PFSK-1 (cell line): ENCODE results near the gene COQ7.

Source experiments
- FOXP2 ChIP-seq: optimal IDR thresholded peaks from 2 replicates; pipeline ENCODE3; 2011; ENCODE audit warnings: borderline replicate concordance, control low read depth, inconsistent platforms; ENCODE audit not compliant: insufficient read depth; ENCODE audit errors: extremely low read length, extremely low read depth
- POLR2AphosphoS5 ChIP-seq: IDR thresholded peaks from 2 replicates; pipeline ENCODE4 v1.6.1; 2012; ENCODE audit warnings: low read depth, mild to moderate bottlenecking, control low read depth, low read length, moderate library complexity
- SIN3A ChIP-seq: IDR thresholded peaks from 2 replicates; pipeline ENCODE4 v1.6.1; 2012; ENCODE audit warnings: mild to moderate bottlenecking, low read length, moderate library complexity, borderline replicate concordance; ENCODE audit not compliant: insufficient read depth
- TAF1 ChIP-seq: IDR thresholded peaks from 2 replicates; pipeline ENCODE4 v1.6.1; 2012; ENCODE audit warnings: low read length, control low read depth, borderline replicate concordance; ENCODE audit not compliant: insufficient read depth
- TF ChIP-seq, protein P1 (sequence below), 2 experiments: IDR thresholded peaks; 2 replicates each; pipeline versions ENCODE4 v1.6.1 to v1.8.0; 2011 to 2012; ENCODE audit warnings: low read depth in 2 of 2, low read length in 2 of 2, control low read depth in 1 of 2, inconsistent platforms in 1 of 2, mild to moderate bottlenecking in 1 of 2, moderate library complexity in 1 of 2; ENCODE audit not compliant: insufficient read depth in 1 of 2

COQ7 gene

GRCh38 chr16:19098173-19098572, 30.8 kb downstream of the COQ7 start:
- no peak for TF ChIP-seq SIN3A
- TF ChIP-seq FOXP2 = no peak
- TF ChIP-seq TAF1 = no peak
- TF ChIP-seq, protein P1, sequence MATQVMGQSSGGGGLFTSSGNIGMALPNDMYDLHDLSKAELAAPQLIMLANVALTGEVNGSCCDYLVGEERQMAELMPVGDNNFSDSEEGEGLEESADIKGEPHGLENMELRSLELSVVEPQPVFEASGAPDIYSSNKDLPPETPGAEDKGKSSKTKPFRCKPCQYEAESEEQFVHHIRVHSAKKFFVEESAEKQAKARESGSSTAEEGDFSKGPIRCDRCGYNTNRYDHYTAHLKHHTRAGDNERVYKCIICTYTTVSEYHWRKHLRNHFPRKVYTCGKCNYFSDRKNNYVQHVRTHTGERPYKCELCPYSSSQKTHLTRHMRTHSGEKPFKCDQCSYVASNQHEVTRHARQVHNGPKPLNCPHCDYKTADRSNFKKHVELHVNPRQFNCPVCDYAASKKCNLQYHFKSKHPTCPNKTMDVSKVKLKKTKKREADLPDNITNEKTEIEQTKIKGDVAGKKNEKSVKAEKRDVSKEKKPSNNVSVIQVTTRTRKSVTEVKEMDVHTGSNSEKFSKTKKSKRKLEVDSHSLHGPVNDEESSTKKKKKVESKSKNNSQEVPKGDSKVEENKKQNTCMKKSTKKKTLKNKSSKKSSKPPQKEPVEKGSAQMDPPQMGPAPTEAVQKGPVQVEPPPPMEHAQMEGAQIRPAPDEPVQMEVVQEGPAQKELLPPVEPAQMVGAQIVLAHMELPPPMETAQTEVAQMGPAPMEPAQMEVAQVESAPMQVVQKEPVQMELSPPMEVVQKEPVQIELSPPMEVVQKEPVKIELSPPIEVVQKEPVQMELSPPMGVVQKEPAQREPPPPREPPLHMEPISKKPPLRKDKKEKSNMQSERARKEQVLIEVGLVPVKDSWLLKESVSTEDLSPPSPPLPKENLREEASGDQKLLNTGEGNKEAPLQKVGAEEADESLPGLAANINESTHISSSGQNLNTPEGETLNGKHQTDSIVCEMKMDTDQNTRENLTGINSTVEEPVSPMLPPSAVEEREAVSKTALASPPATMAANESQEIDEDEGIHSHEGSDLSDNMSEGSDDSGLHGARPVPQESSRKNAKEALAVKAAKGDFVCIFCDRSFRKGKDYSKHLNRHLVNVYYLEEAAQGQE (IDR thresholded peaks at IDR 0.05; ENCODE audit: insufficient read depth in 1 of 2, low read depth in 2 of 2, low read length in 2 of 2) = no peak
- TF ChIP-seq POLR2AphosphoS5 = no peak

DNA sequence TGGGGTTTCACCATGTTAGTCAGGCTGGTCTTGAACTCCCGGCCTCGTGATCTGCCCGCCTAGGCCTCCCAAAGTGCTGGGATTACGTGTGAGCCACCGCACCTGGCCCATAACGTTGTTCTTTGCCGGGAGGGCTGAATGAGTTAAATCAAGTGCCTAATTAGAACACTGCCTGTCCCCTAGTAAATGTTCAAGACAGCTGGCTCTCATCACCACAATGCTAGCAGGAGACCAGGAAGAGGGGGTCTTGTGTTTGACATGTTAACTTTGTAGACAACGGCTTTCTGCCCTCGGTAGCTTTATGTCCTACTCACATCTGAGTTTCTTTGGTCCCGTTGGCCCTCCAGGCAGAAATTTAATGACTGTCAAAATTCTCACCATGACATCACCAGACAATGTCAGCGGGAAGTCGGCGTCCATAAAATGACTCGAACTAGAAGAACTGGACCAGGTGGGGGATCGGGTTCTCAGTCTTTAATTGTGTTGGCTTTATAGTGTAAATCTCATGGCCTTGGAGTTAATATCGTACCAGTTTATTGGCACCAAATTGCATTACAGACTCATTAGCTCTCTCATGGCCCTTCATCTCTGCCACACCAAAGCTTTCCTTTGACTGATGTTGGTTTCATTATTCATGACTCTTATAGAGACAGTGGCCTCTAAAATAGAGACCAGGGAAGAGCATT, 34.9 kb downstream of the COQ7 start:
- TF ChIP-seq, protein P1 (IDR thresholded peaks at IDR 0.05; ENCODE audit: insufficient read depth in 1 of 2, low read depth in 2 of 2, low read length in 2 of 2) = no peak
- no peak for TF ChIP-seq TAF1
- TF ChIP-seq FOXP2 = no peak
- no peak for TF ChIP-seq POLR2AphosphoS5
- no peak for TF ChIP-seq SIN3A

DNA sequence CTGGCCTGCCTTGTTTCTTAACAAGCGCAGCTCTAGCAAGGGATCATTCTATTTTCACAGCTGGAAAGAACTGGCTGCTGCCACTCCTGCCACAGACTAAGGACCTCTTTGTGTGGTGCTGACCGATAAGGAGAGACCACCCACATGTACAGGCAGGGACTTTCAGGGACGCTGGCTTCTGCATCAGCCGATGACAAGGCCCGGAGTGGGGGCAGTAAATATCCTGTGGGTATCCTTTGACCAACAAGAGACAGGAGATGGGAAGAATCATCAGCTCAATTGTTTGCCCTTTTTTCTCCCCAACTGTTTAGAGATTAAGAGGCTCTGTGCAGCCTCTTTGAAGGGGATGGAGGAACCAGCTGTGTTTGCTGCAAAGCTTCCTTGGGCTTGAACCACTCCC, 37.2 kb downstream of the COQ7 start:
- no peak for TF ChIP-seq TAF1
- TF ChIP-seq SIN3A = no peak
- no peak for TF ChIP-seq FOXP2
- TF ChIP-seq, protein P1 (IDR thresholded peaks at IDR 0.05; ENCODE audit: insufficient read depth in 1 of 2, low read depth in 2 of 2, low read length in 2 of 2) = no peak
- no peak for TF ChIP-seq POLR2AphosphoS5

DNA sequence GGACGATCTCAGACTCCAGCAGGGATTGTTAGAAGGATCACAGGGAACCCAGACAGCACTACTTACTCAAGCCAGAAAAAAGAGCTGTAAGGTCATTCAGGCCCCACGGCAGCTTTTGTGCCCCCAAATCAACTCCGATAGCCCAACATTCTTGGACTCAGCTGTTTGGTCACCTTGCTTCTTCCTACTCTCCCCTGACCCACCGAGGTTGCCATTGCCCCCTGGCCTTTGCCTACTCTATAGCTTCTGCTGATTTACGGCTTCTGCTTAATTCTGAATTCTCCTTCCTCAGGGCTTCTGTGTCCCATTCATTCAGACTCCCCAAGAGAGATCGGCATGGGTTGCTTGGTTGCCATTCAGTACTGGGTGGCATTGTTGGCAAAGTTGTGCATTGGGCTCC, 37.7 kb downstream of the COQ7 start:
- no peak for TF ChIP-seq POLR2AphosphoS5
- TF ChIP-seq TAF1 = no peak
- TF ChIP-seq FOXP2 = no peak
- TF ChIP-seq, protein P1 (IDR thresholded peaks at IDR 0.05; ENCODE audit: insufficient read depth in 1 of 2, low read depth in 2 of 2, low read length in 2 of 2) = no peak
- no peak for TF ChIP-seq SIN3A
